Heart left ventricle (tissue), 16 donors: ENCODE measurements around the gene EXOC1L. TPM values are rescaled to one million over a fixed set of nuclear protein-coding genes. Genes with fewer than 3 reads are reported as not detected.
"Not testable (repeated sequence)": the region's sequence is repeated elsewhere in the genome, so short reads cannot be mapped to it uniquely, and the experiment has no call there.

ENCODE experiments used
- ATAC-seq, 4 donors: fragments of 200-7000 bp; cut with Tn5 transposase; one replicate each; pipeline ENCODE4 v1.9.1; 2020 to 2022; ENCODE audit warnings: moderate library complexity in 4 of 4, mild to moderate bottlenecking in 3 of 4, moderate number of reproducible peaks in 1 of 4
- DNase-seq, 5 donors: peaks; one replicate each; pipeline ENCODE4 v3.0.0-alpha.2; 2020
- H3K27ac ChIP-seq, 12 donors: fragments of 200-600 bp; sonication (generic) in 4 of 12; one replicate each; pipeline versions ENCODE4 v1.5.0 to v1.8.0; 2016 to 2022; ENCODE audit warnings: mild to moderate bottlenecking in 2 of 12
- H3K27me3 ChIP-seq, 9 donors: fragments of 200-600 bp; sonication (generic) in 2 of 9; one replicate each; pipeline versions ENCODE4 v1.5.1 to v1.8.0; 2016 to 2022; ENCODE audit warnings: mild to moderate bottlenecking in 3 of 9
- H3K36me3 ChIP-seq, 9 donors: fragments of 200-600 bp; sonication (generic) in 2 of 9; one replicate each; pipeline versions ENCODE4 v1.5.0 to v1.8.0; 2018 to 2022; ENCODE audit warnings: mild to moderate bottlenecking in 2 of 9
- H3K4me1 ChIP-seq, 12 donors: fragments of 200-600 bp; sonication (generic) in 4 of 12; one replicate each; pipeline versions ENCODE4 v1.5.0 to v1.8.0; 2016 to 2022; ENCODE audit warnings: mild to moderate bottlenecking in 3 of 12
- H3K4me3 ChIP-seq, 12 donors: fragments of 200-600 bp; sonication (generic) in 4 of 12; one replicate each; pipeline versions ENCODE4 v1.5.0 to v1.8.0; 2017 to 2022; ENCODE audit warnings: mild to moderate bottlenecking in 9 of 12, moderate library complexity in 4 of 12
- H3K9me3 ChIP-seq, 12 donors: fragments of 200-600 bp; sonication (generic) in 4 of 12; one replicate each; pipeline versions ENCODE4 v1.5.0 to v1.8.0; 2016 to 2022; ENCODE audit warnings: mild to moderate bottlenecking in 1 of 12
- POLR2A ChIP-seq, 2 donors: fragments of 450-650 bp; IDR thresholded peaks; one replicate each; pipeline ENCODE4 v1.6.1; 2017; ENCODE audit warnings: antibody characterized with exemption in 2 of 2, mild to moderate bottlenecking in 2 of 2, moderate library complexity in 2 of 2
- WGBS, 4 donors: extraction: QIAGEN DNeasy Blood & Tissue Kit in 2 of 4; methylation state at CpG; one replicate each; pipeline versions ENCODE4 v1.1.5 to v1.1.7; 2013 to 2018; 5-methylcytosine and 5-hydroxymethylcytosine counted together
- intact Hi-C, 10 donors: fragments of 100-400 bp; cut with DNase I; formaldehyde crosslinking; loops; one replicate each; pipeline versions ENCODE4 v1.11.1 to v1.14.2; 2022
- polyA plus RNA-seq, 2 donors: library from polyadenylated mRNA; stranded (reverse); fragments of 200-250 nt; gene quantifications; one replicate each; pipeline ENCODE4 v1.2.3, GENCODE V29; 2013
- total RNA-seq, 9 donors: library from RNA; depleted of rRNA in 2 of 9; stranded (reverse); fragments of >200 nt in 2 of 9; fragmentation: NEBNext Ultra II Directional in 3 of 9; extraction: Animal tissue kit (Norgen Biotek cat#: 25700) in 3 of 9; gene quantifications; one replicate each; pipeline versions ENCODE4 v1.1.0 to v1.2.4, GENCODE V29; 2016 to 2023
- TF ChIP-seq, protein P1 (sequence below), 12 donors: fragments of 200-600 bp; sonication (generic) in 4 of 12; IDR thresholded peaks; one replicate each; pipeline versions ENCODE4 v1.5.0 to v1.8.0; 2018 to 2022; ENCODE audit warnings: antibody characterized with exemption in 12 of 12, mild to moderate bottlenecking in 5 of 12
- donor health status: ischemic (EF 13 %, LVEDD 7.1; RV severe dilation, severe dysfunction).
- donor health status: healthy with polysubstance abuse.
- donor health status: DM: no; HTN: yes; CAD: no.
- donor health status: DM: no; HTN: no; CAD: no.
- donor health status: ischemic (EF 25% LVEDD 6.9; RV normal size, moderate dysfunction).
- donor health status: ischemic (EF 25% LVEDD 5.7; RV mildly dilated, moderate dysfunction).
- donor health status: healthy.
- donor health status: DM: yes; HTN: yes; CAD: no.
- donor health status: ischemic (EF 35%, LVEDD 5.7; RV mildly dilated, moderate dysfunction).
- donor health status: nonischemic (EF 11% LVEDD 7.7; RV severe dilation, severe dysfunction).
- donor health status: DM: yes; HTN: yes; CAD: no.
- donor health status: PGD.
- donor health status: ischemic (EF 29% LVEDD 5.4; RV normal size, mild dysfunction).
- donor health status: nonischemic (EF 23%, LVEDD 6.1; RV moderate dilation, normal function).

The EXOC1L gene
- total and polyA plus RNA-seq, 11 donors = not detected

DNA sequence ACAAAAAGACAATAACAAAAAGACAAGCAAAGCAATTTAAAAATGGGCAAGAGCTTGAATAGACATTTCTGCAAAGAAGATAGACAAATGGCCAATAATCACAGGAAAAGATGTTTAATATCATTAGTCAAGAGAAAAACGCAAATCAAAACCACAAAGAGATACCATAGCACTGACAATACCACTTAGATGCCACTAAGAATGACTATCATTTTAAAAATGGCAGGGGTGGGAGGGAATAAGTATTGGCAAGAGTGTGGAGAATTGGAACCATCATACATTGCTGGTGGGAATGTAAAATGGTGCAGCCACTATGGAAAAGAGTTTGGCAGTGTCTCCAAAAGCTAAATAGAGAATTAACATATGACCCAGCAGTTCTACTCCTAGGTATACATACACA, 18.8 kb downstream of the EXOC1L start:
- 66 to 74% (median 70%) methylated on average over 1 of the region's 1 CpG for WGBS, 4 donors

DNA sequence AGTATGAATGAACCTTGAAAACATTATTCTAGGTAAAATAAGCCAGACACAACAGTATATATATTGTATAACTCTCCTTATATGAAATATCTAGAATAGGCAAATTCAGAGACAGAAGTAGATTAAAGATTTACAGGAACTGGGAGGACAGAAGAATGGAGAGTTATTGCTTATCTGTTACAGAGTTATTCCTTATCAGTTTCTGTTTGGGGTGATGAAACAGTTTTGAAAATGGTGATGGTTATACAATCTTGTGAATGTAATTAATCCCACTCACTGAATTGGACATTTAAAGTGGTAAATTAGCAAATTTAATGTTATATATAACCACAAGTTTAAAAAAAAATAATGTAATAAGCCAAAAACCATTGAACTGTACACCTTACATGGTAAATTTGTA, 19.4 kb downstream of the EXOC1L start:
- Histone ChIP-seq H3K4me1 (no peaks in the 10 kb centered on the region), H3K36me3 (no peaks in the 10 kb centered on the region), H3K27ac (no peak overlapping the region), H3K27me3 (peaks cover 0 to 20% (median 0%) of the 10 kb centered on the region in 9 donors), H3K9me3 (peaks cover 0 to 13% (median 2%) of the 10 kb centered on the region in 12 donors), H3K4me3 (no peak overlapping the region)
- intact Hi-C loops = no loop called here
- no peak for DNase-seq
- no peak for TF ChIP-seq POLR2A (IDR thresholded peaks at IDR 0.05)
- TF ChIP-seq, protein P1, sequence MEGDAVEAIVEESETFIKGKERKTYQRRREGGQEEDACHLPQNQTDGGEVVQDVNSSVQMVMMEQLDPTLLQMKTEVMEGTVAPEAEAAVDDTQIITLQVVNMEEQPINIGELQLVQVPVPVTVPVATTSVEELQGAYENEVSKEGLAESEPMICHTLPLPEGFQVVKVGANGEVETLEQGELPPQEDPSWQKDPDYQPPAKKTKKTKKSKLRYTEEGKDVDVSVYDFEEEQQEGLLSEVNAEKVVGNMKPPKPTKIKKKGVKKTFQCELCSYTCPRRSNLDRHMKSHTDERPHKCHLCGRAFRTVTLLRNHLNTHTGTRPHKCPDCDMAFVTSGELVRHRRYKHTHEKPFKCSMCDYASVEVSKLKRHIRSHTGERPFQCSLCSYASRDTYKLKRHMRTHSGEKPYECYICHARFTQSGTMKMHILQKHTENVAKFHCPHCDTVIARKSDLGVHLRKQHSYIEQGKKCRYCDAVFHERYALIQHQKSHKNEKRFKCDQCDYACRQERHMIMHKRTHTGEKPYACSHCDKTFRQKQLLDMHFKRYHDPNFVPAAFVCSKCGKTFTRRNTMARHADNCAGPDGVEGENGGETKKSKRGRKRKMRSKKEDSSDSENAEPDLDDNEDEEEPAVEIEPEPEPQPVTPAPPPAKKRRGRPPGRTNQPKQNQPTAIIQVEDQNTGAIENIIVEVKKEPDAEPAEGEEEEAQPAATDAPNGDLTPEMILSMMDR (IDR thresholded peaks at IDR 0.05) = no peak
- ATAC-seq = no peak

More for the DNA sequence above, 18.8 kb downstream of the EXOC1L start:
- no peaks in the 10 kb centered on the region for H3K4me1 ChIP-seq
- H3K9me3 ChIP-seq = peaks cover 0 to 13% (median 2%) of the 10 kb centered on the region in 12 donors
- TF ChIP-seq, protein P1 (IDR thresholded peaks at IDR 0.05) = no peak
- no peak for TF ChIP-seq POLR2A (IDR thresholded peaks at IDR 0.05)
- ATAC-seq (no peak), DNase-seq (no peak)
- H3K27me3 ChIP-seq = peaks cover 0 to 20% (median 0%) of the 10 kb centered on the region in 9 donors
- H3K36me3 ChIP-seq = no peaks in the 10 kb centered on the region
- no peak overlapping the region for H3K4me3 ChIP-seq
- intact Hi-C loops = no loop called here
- no peak overlapping the region for H3K27ac ChIP-seq

DNA sequence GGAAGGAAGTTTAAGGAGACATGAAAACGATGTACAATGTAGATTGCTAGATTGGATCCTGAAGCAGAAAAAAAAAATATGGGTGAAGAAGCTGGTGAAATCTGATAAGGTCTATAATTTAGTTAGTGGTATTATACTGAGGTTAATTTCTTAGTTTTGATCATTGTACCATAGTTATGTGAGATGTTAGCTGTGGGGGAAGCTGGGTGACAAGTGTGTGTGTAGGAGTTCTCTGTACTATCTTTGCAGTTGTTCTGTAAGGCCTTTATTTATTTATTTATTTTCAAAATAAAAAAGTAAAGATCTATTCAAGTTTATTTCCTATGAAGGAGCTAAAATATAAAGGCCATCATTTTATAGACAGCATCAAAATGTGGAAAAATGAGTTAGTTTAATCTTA, 21.4 kb downstream of the EXOC1L start:
- intact Hi-C loops = no loop called here
- TF ChIP-seq POLR2A (IDR thresholded peaks at IDR 0.05) = no peak
- TF ChIP-seq, protein P1 (IDR thresholded peaks at IDR 0.05) = no peak
- WGBS, 4 donors = 78 to 86% (median 84%) methylated on average over 1 of the region's 1 CpG
- H3K27ac ChIP-seq = no peak overlapping the region
- H3K4me1 ChIP-seq = no peaks in the 10 kb centered on the region
- DNase-seq = no peak
- no peak overlapping the region for H3K4me3 ChIP-seq
- peaks cover 0 to 13% (median 2%) of the 10 kb centered on the region in 12 donors for H3K9me3 ChIP-seq
- peaks cover 0 to 16% (median 0%) of the 10 kb centered on the region in 9 donors for H3K27me3 ChIP-seq
- H3K36me3 ChIP-seq = no peaks in the 10 kb centered on the region
- no peak for ATAC-seq

DNA sequence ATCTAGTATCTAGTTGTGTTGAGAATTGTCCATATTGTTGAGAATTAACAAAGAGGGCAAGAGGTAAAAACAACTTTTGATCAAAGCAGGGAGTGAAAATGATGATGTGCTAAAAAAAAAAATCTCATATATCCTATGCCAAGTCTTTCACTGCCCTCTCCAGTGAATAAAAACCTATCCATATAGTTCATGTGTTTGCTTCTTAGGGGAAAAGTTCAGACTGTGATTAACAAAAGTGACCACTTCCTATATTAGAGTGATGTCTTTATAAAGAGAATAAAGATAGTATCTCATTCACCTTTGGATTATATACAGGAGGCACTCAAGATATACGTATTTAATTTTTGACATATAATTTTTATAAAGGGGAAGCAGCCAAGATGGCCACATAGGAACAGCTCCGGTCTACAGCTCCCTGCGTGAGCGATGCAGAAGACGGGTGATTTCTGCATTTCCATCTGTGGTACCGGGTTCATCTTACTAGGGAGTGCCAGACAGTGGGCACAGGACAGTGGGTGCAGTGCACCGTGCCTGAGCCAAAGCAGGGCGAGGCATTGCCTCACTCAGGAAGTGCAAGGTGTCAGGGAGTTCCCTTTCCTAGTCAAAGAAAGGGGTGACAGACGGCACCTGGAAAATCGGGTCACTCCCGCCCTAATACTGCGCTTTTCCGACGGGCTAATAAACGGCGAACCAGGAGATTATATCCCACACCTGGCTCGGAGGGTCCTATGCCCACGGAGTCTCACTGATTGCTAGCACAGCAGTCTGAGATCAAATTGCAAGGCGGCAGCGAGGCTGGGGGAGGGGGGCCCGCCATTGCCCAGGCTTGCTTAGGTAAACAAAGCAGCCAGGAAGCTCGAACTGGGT, 22.0 kb downstream of the EXOC1L start:
- ATAC-seq, intact Hi-C loops, H3K36me3 ChIP-seq, H3K27ac ChIP-seq, H3K27me3 ChIP-seq, H3K4me1 ChIP-seq, H3K4me3 ChIP-seq, DNase-seq: not testable (repeated sequence)
- 76 to 88% (median 79%) methylated on average over 18 to 21 of the region's 22 CpGs for WGBS, 4 donors
- peaks cover 0 to 13% (median 2%) of the 10 kb centered on the region in 12 donors for H3K9me3 ChIP-seq

DNA sequence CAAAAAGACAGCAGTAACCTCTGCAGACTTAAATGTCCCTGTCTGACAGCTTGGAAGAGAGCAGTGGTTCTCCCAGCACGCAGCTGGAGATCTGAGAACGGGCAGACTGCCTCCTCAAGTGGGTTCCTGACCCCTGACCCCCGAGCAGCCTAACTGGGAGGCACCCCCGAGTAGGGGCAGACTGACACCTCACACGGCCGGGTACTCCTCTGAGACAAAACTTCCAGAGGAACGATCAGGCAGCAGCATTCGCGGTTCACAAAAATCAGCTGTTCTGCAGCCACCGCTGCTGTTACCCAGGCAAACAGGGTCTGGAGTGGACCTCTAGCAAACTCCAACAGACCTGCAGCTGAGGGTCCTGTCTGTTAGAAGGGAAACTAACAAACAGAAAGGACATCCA, 22.7 kb downstream of the EXOC1L start:
- H3K4me1 ChIP-seq, H3K4me3 ChIP-seq, H3K27ac ChIP-seq, DNase-seq, H3K36me3 ChIP-seq, H3K27me3 ChIP-seq, ATAC-seq, intact Hi-C loops: not testable (repeated sequence)
- 72 to 76% (median 74%) methylated on average over 7 to 10 of the region's 10 CpGs for whole genome bisulfite sequencing, 4 donors
- peaks cover 0 to 13% (median 2%) of the 10 kb centered on the region in 12 donors for H3K9me3 ChIP-seq
